Omental fat pad (tissue), 4 donors: Measurements from ENCODE around the gene SEPTIN5. TPM values are rescaled to one million over a fixed set of nuclear protein-coding genes. Genes with fewer than 3 reads are reported as not detected.

Experiments used
- ATAC-seq: fragments of 150-250 bp; one replicate; pipeline ENCODE4 v1.9.1; 2016; ENCODE audit warnings: mild to moderate bottlenecking, moderate library complexity; ENCODE audit not compliant: low FRiP score
- DNase-seq: peaks from one replicate; pipeline ENCODE4 v3.0.0-alpha.2; 2019; ENCODE audit warnings: low spot score
- total RNA-seq, 4 donors: library from RNA; depleted of rRNA; stranded (reverse); fragments of >200 nt; gene quantifications; one replicate each; pipeline ENCODE4 v1.1.0, GENCODE V29; 2016
- TF ChIP-seq, protein P1 (sequence below), 3 donors: fragments of 450-650 bp; IDR thresholded peaks; one replicate each; pipeline ENCODE4 v1.5.1; 2016 to 2017; ENCODE audit warnings: antibody characterized with exemption in 3 of 3, mild to moderate bottlenecking in 3 of 3, moderate library complexity in 2 of 3

The SEPTIN5 gene
- total RNA-seq, 4 donors from 2014 or later, result 3.7 to 19.1 (median 5.9) TPM

DNA sequence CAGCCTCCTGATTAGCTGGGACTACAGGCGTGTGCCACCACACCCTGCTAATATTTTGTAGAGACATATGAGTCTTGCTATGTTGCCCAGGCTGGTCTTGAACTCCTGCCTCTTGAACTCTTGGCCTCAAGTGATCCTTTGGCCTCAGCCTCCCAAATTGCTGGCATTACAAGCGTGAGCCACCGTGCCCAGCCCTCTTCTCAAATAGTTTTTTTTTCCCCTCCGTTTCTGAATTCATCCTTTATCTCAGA, 58.0 kb downstream of the SEPTIN5 start:
- TF ChIP-seq, protein P1, sequence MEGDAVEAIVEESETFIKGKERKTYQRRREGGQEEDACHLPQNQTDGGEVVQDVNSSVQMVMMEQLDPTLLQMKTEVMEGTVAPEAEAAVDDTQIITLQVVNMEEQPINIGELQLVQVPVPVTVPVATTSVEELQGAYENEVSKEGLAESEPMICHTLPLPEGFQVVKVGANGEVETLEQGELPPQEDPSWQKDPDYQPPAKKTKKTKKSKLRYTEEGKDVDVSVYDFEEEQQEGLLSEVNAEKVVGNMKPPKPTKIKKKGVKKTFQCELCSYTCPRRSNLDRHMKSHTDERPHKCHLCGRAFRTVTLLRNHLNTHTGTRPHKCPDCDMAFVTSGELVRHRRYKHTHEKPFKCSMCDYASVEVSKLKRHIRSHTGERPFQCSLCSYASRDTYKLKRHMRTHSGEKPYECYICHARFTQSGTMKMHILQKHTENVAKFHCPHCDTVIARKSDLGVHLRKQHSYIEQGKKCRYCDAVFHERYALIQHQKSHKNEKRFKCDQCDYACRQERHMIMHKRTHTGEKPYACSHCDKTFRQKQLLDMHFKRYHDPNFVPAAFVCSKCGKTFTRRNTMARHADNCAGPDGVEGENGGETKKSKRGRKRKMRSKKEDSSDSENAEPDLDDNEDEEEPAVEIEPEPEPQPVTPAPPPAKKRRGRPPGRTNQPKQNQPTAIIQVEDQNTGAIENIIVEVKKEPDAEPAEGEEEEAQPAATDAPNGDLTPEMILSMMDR (IDR thresholded peaks at IDR 0.05), result no peak
- ATAC-seq (no peak), DNase-seq (no peak)

Other genes starting within 250 kb of the SEPTIN5 start
- gene UFD1, start 235.3 kb upstream of the SEPTIN5 start, total RNA-seq, result 10 to 100 TPM; 32.3 to 47.5 (median 40.3) TPM
- 1 to 10 TPM in 2 of 4 donors, under 1 TPM in 1, not detected in 1; 0.95 to 1.4 (median 1.2) TPM for gene CDC45, start 234.6 kb upstream of the SEPTIN5 start, total RNA-seq
- 100 to 1,000 TPM in 2 of 4 donors, 10 to 100 TPM in 2; 67.6 to 367 (median 162) TPM for gene CLDN5, start 190.1 kb upstream of the SEPTIN5 start, total RNA-seq
- 1 to 10 TPM in 2 of 4 donors, under 1 TPM in 2; 0.88 to 9.3 (median 1.4) TPM for gene GP1BB, start 9.0 kb downstream of the SEPTIN5 start, total RNA-seq
- gene TBX1, start 46.3 kb downstream of the SEPTIN5 start, total RNA-seq, result 1 to 10 TPM in 1 of 4 donors, under 1 TPM in 1, not detected in 2; 0.65 to 2.7 TPM
- 1 to 10 TPM; 4.3 to 7.6 (median 6.1) TPM for gene GNB1L, start 140.4 kb downstream of the SEPTIN5 start, total RNA-seq
- 10 to 100 TPM in 3 of 4 donors, 1 to 10 TPM in 1; 7.6 to 12.6 (median 10.4) TPM for gene RTL10, start 140.4 kb downstream of the SEPTIN5 start, total RNA-seq
- 100 to 1,000 TPM; 166 to 214 (median 180) TPM for gene COMT, start 227.3 kb downstream of the SEPTIN5 start, total RNA-seq
- gene TXNRD2, start 227.3 kb downstream of the SEPTIN5 start, total RNA-seq, result 10 to 100 TPM; 10.1 to 24.4 (median 15.1) TPM